Measurements from ENCODE around the gene CLDN16.

CLDN16 gene

DNA sequence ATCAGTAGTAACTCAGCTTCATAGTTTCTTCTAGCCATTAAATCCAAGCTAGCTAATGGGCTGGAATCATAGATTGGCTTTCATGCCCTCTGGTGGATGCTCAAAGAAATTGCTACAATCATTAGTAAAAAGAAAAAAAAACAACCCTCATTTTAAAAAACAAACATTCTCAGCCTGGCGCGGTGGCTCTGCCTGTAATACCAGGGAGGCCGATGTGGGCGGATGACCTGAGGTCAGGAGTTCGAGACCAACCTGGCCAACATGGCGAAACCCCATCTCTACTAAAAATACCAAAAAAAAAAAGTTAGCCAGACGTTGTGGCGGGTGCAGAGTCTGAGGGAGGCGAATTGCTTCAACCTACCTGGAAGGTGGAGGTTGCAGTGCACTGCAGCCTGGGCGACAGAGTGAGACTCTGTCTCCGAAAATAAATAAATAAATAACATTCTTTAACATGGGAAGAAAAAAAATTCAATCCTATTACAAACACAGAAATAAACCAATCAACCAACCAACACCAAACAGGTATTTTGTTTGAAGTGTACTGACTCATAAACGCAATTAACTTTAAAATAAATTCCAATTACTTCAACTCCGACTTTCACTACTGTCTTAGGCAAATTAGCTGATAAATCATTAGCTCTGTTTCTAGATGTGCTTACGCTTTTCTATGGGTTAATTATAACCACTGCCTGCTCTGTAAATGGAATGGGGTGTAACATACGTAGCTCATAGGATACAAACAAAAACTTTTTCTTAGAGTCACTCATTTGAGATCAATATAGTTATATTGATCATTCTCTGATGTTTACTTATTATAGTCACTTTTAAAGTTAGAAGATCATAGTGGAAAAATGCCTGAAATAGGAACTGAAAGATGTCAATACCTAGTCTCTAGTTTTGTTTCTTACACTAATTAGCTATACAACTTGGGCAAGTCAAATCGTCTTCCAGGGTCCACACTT lies 36.8 kb downstream of the CLDN16 start:
- H3K27me3 ChIP-seq (ENCODE audit: control insufficient read depth in 1 of 2, insufficient read depth in 2 of 2, low read length in 2 of 2), result no peaks in the 10 kb centered on the region
- no peaks in the 10 kb centered on the region for H3K36me3 ChIP-seq (ENCODE audit: insufficient read depth, low read length)

DNA sequence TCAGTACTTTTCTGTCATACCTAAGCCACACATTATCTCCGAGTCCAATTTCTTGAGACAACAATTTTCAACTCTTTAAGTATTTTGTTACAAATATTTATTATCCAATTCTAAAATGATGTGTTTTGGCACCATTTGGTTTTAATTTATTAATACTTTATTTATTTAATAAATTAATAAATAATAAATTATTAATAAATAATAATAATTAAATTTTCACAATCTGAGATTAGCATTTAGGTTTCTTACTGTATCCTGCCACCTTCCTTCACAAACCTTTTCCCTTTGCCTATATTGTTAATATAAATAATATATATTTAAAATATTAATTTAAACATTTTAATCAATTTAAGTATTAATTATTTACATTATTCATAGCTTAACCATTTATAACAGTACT lies 37.9 kb downstream of the CLDN16 start:
- Histone ChIP-seq H3K9me3 (ENCODE audit: low read length) (no peaks in the 10 kb centered on the region), H3K27me3 (ENCODE audit: control insufficient read depth in 1 of 2, insufficient read depth in 2 of 2, low read length in 2 of 2) (no peaks in the 10 kb centered on the region), H3K36me3 (ENCODE audit: insufficient read depth, low read length) (no peaks in the 10 kb centered on the region), H3K27ac (ENCODE audit: low read depth, low read length) (no peak overlapping the region), H3K4me1 (ENCODE audit: insufficient read depth, low read length) (no peaks in the 10 kb centered on the region), H3K4me3 (ENCODE audit: low read depth in 1 of 2, low read length in 2 of 2) (no peak overlapping the region), H3K9ac (ENCODE audit: low read length) (no peak overlapping the region)

More for the DNA sequence above, 36.8 kb downstream of the CLDN16 start:
- H3K4me1 ChIP-seq (ENCODE audit: insufficient read depth, low read length), result no peaks in the 10 kb centered on the region
- no peak overlapping the region for H3K27ac ChIP-seq (ENCODE audit: low read depth, low read length)
- H3K9ac ChIP-seq (ENCODE audit: low read length), result no peak overlapping the region
- H3K4me3 ChIP-seq (ENCODE audit: low read depth in 1 of 2, low read length in 2 of 2), result no peak overlapping the region
- H3K9me3 ChIP-seq (ENCODE audit: low read length), result no peaks in the 10 kb centered on the region

DNA sequence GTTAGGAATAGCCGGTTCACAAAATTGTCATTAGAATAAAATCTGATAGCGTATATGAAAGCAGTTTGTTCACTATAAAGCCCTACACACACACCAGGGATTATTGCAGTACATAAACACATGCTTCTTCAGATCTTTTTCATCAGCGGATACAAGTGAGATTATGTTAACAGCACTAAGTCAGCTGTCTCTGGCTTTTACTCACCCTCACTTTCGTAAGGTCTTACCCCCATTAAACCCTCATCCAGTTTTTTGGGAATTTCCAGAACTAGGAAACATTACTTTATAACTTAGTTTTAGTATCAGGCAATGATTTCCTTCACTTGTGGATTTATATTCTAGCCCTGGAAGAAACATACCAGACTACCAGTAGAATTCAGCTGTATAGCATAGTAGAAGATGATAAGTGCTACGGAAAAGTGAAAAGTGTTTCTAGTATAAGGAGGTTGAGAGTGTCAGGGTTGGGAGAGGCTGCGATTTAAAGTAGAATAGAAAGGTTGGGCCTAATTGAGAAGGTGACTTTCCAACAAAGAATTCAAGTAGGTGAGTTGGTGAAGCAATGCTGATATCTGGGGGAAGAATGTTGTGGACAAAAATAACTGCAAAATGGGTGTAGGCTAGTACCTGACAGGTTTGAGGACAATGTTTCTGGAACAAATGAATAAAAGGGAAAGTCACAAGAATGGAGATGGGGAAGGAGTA lies 39.0 kb downstream of the CLDN16 start:
- Histone ChIP-seq H3K4me1 (ENCODE audit: insufficient read depth, low read length) (no peaks in the 10 kb centered on the region), H3K9ac (ENCODE audit: low read length) (no peak overlapping the region), H3K4me3 (ENCODE audit: low read depth in 1 of 2, low read length in 2 of 2) (no peak overlapping the region), H3K36me3 (ENCODE audit: insufficient read depth, low read length) (no peaks in the 10 kb centered on the region), H3K9me3 (ENCODE audit: low read length) (no peaks in the 10 kb centered on the region), H3K27me3 (ENCODE audit: control insufficient read depth in 1 of 2, insufficient read depth in 2 of 2, low read length in 2 of 2) (no peaks in the 10 kb centered on the region), H3K27ac (ENCODE audit: low read depth, low read length) (no peak overlapping the region)

DNA sequence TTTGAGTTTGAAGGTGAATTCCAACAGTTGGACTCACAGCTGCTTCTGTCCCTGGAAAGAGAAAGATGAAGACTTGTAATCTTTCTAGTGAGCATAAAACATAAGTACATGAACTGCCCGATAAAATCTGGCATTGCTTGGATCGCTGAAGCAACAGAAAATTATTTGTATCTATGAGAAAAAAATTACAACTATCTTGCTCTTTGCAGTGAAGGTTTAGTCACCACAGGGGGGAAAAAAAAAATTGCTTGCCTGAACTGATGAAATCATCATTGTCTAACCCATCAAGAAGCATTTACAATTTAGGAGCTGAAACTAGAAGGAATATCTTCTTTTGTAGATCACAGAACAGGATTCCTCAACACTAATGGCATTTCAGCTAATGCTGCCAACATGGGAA lies 41.7 kb downstream of the CLDN16 start:
- Histone ChIP-seq H3K4me3 (ENCODE audit: low read depth in 1 of 2, low read length in 2 of 2) (no peak overlapping the region), H3K27me3 (ENCODE audit: control insufficient read depth in 1 of 2, insufficient read depth in 2 of 2, low read length in 2 of 2) (no peaks in the 10 kb centered on the region), H3K27ac (ENCODE audit: low read depth, low read length) (no peak overlapping the region), H3K36me3 (ENCODE audit: insufficient read depth, low read length) (no peaks in the 10 kb centered on the region), H3K9me3 (ENCODE audit: low read length) (no peaks in the 10 kb centered on the region), H3K9ac (ENCODE audit: low read length) (no peak overlapping the region), H3K4me1 (ENCODE audit: insufficient read depth, low read length) (no peaks in the 10 kb centered on the region)

DNA sequence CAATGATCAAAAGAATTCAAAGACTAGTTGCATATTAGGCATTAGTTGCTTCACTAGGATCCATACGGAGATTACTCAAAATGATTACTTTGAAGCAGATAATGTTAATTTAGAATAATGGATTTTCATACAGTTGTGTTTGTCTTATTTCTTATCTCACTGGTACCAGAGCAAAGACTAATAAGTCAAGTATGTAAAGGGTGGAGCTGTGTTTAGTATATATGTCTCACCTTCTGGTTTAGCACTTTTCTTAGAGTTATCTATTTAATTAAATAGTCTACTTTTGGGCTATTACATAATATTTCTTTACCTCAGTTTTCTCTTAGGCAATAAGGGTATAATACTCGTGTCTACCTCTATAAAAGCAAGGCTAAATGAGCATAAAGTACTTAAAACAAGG lies 42.9 kb downstream of the CLDN16 start:
- no peak overlapping the region for H3K4me3 ChIP-seq (ENCODE audit: low read depth in 1 of 2, low read length in 2 of 2)
- no peak overlapping the region for H3K27ac ChIP-seq (ENCODE audit: low read depth, low read length)
- H3K9me3 ChIP-seq (ENCODE audit: low read length), result no peaks in the 10 kb centered on the region
- no peaks in the 10 kb centered on the region for H3K36me3 ChIP-seq (ENCODE audit: insufficient read depth, low read length)
- no peaks in the 10 kb centered on the region for H3K4me1 ChIP-seq (ENCODE audit: insufficient read depth, low read length)
- no peaks in the 10 kb centered on the region for H3K27me3 ChIP-seq (ENCODE audit: control insufficient read depth in 1 of 2, insufficient read depth in 2 of 2, low read length in 2 of 2)
- no peak overlapping the region for H3K9ac ChIP-seq (ENCODE audit: low read length)

DNA sequence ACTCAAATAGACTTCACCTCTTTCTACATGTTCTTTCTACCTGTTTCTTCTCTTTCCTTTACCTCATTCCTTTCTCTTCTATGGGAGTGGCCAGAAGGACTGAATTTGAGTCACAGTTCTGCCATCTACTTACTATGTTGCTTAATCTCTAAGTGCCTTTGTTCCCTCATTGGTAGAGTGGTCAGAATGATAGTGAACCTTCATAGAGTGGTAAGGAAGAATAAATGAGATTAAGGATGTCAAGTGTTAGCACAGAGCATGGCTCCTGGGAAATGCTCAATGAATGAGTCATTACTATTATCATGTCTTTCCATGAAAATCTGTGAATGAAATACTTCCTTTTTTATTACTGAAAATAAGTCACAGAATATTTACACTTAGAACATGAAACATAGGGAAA lies 44.3 kb downstream of the CLDN16 start:
- H3K9ac ChIP-seq (ENCODE audit: low read length), result no peak overlapping the region
- H3K27me3 ChIP-seq (ENCODE audit: control insufficient read depth in 1 of 2, insufficient read depth in 2 of 2, low read length in 2 of 2), result no peaks in the 10 kb centered on the region
- no peaks in the 10 kb centered on the region for H3K9me3 ChIP-seq (ENCODE audit: low read length)
- H3K36me3 ChIP-seq (ENCODE audit: insufficient read depth, low read length), result no peaks in the 10 kb centered on the region
- no peaks in the 10 kb centered on the region for H3K4me1 ChIP-seq (ENCODE audit: insufficient read depth, low read length)
- no peak overlapping the region for H3K4me3 ChIP-seq (ENCODE audit: low read depth in 1 of 2, low read length in 2 of 2)
- H3K27ac ChIP-seq (ENCODE audit: low read depth, low read length), result no peak overlapping the region

DNA sequence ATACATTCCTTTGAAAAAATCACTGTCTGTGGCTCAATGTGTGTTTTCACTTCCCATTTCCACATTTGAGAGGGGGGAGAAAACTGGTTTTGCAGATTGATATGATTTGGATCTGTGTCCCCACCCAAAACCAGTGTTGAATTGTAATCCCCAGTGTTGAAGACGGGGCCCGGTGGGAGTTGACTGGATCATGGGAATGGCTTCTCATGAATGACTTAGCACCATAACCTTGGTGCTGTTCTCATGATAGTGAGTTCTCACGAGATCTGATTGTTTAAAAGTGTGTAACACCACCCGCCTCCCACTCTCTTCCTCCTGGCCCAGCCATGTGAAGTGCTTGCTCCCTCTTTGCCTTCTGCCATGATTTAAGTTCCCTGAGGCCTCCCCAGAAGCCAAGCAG lies 45.7 kb downstream of the CLDN16 start:
- H3K4me3 ChIP-seq (ENCODE audit: low read depth in 1 of 2, low read length in 2 of 2), result no peak overlapping the region
- H3K9me3 ChIP-seq (ENCODE audit: low read length), result no peaks in the 10 kb centered on the region
- H3K27ac ChIP-seq (ENCODE audit: low read depth, low read length), result no peak overlapping the region
- no peaks in the 10 kb centered on the region for H3K36me3 ChIP-seq (ENCODE audit: insufficient read depth, low read length)
- no peaks in the 10 kb centered on the region for H3K27me3 ChIP-seq (ENCODE audit: control insufficient read depth in 1 of 2, insufficient read depth in 2 of 2, low read length in 2 of 2)
- H3K9ac ChIP-seq (ENCODE audit: low read length), result no peak overlapping the region
- H3K4me1 ChIP-seq (ENCODE audit: insufficient read depth, low read length), result no peaks in the 10 kb centered on the region

DNA sequence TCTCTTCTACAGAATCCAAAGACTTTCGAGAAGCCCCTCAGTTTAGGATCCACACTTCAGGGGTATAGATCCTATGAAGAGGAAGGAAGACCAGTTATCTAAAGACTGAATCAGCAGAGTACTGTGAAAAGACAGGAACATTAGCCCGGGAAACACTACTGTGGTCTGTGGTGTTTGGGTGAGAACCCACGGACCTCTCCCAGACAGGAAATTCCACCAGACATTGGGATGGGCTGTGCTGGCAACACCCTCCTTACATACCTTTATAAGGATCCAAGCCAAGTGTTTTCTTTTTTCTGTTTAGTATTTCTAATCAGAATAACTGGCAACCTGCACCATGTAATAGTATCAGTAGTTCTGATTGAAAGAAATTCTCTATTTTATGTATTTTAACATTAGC lies 47.7 kb downstream of the CLDN16 start:
- Histone ChIP-seq H3K9ac (ENCODE audit: low read length) (no peak overlapping the region), H3K36me3 (ENCODE audit: insufficient read depth, low read length) (no peaks in the 10 kb centered on the region), H3K27me3 (ENCODE audit: control insufficient read depth in 1 of 2, insufficient read depth in 2 of 2, low read length in 2 of 2) (no peaks in the 10 kb centered on the region), H3K27ac (ENCODE audit: low read depth, low read length) (no peak overlapping the region), H3K4me3 (ENCODE audit: low read depth in 1 of 2, low read length in 2 of 2) (no peak overlapping the region), H3K4me1 (ENCODE audit: insufficient read depth, low read length) (no peaks in the 10 kb centered on the region), H3K9me3 (ENCODE audit: low read length) (no peaks in the 10 kb centered on the region)

DNA sequence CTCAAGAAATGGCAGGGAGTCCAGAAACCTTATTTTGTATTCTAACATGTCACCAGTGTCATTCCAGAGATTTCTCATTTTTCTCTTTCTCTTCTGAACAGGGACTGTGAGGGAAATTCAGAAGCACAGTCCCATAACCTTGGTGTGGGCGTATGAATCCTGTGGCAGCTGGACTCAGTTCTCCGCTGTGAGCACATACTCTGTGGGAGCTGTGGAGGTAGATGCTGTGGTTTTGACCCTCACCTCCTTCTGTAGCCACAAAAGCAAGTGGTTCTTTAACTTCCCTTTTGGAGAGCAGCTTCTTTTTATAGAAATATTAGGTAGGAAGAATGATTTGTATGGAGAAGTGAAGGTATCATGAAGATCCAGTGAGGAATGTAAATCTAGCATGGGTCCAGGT lies 48.4 kb downstream of the CLDN16 start:
- Histone ChIP-seq H3K9me3 (ENCODE audit: low read length) (no peaks in the 10 kb centered on the region), H3K9ac (ENCODE audit: low read length) (no peak overlapping the region), H3K27me3 (ENCODE audit: control insufficient read depth in 1 of 2, insufficient read depth in 2 of 2, low read length in 2 of 2) (no peaks in the 10 kb centered on the region), H3K4me1 (ENCODE audit: insufficient read depth, low read length) (no peaks in the 10 kb centered on the region), H3K27ac (ENCODE audit: low read depth, low read length) (no peak overlapping the region), H3K4me3 (ENCODE audit: low read depth in 1 of 2, low read length in 2 of 2) (no peak overlapping the region), H3K36me3 (ENCODE audit: insufficient read depth, low read length) (no peaks in the 10 kb centered on the region)

DNA sequence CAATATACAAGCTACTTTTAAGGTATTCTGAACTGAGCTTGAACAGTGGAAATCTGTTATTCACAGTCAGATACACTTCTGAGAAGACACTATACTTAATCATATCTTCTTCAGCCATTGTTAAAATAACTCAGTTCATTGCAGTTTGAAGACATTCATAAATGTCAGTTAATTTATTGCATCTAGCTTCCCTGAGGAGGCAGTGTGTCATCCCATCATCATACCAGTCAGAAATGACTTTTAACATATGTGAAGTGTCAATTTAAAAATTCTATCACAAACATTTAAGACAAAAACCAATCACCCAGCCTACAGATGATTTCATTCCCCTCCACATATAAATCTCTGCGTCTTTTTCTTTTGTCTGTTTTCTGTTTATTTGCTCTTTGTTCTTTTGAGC lies 54.3 kb downstream of the CLDN16 start:
- H3K27me3 ChIP-seq (ENCODE audit: control insufficient read depth in 1 of 2, insufficient read depth in 2 of 2, low read length in 2 of 2), result no peaks in the 10 kb centered on the region
- H3K4me1 ChIP-seq (ENCODE audit: insufficient read depth, low read length), result no peaks in the 10 kb centered on the region
- no peak overlapping the region for H3K9ac ChIP-seq (ENCODE audit: low read length)
- no peak overlapping the region for H3K4me3 ChIP-seq (ENCODE audit: low read depth in 1 of 2, low read length in 2 of 2)
- no peaks in the 10 kb centered on the region for H3K36me3 ChIP-seq (ENCODE audit: insufficient read depth, low read length)
- H3K27ac ChIP-seq (ENCODE audit: low read depth, low read length), result no peak overlapping the region
- H3K9me3 ChIP-seq (ENCODE audit: low read length), result no peaks in the 10 kb centered on the region

DNA sequence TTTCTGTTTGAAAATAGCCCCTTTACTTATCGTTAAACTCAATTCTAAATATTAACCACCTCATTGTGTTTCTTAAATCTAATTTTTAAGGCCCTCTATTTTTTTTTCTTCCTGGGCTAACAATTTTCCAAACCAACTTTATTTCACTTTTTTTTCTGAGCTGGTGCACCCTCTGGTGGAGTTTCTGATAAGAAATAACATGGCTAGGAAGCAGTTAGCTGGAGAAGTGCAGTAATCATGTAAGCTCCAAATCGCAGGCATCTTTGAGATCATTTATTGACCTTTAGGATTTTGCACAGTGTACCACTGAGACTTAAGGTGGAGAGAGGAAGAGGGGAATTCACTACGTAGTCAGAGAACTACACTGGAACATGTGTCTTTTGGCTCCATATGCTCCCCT lies 55.3 kb downstream of the CLDN16 start:
- Histone ChIP-seq H3K27me3 (ENCODE audit: control insufficient read depth in 1 of 2, insufficient read depth in 2 of 2, low read length in 2 of 2) (no peaks in the 10 kb centered on the region), H3K4me1 (ENCODE audit: insufficient read depth, low read length) (no peaks in the 10 kb centered on the region), H3K9ac (ENCODE audit: low read length) (no peak overlapping the region), H3K4me3 (ENCODE audit: low read depth in 1 of 2, low read length in 2 of 2) (no peak overlapping the region), H3K9me3 (ENCODE audit: low read length) (no peaks in the 10 kb centered on the region), H3K27ac (ENCODE audit: low read depth, low read length) (no peak overlapping the region), H3K36me3 (ENCODE audit: insufficient read depth, low read length) (no peaks in the 10 kb centered on the region)

Measured in muscle layer of colon (tissue), 2 donors.